NCI-H1417 treated with DMSO at 0.1 percent for 48 hours (cell line): ENCODE data around the gene FCRL6.

ENCODE experiments used
- DNase-seq: peaks from one replicate; lab custom pipeline; 2025; lab: John Stamatoyannopoulos, UW

Gene FCRL6

GRCh38 chr1:159862557-159862956 lies 60.4 kb downstream of the FCRL6 start, which contains the start of gene VSIG8:
Gene VSIG8, minus strand, starts transcription at chr1:159862657. Its CDS starts 136 bp downstream, at chr1:159862521.
- DNase-seq: no peak

GRCh38 chr1:159864262-159864661 lies 62.1 kb downstream of the FCRL6 start:
- no peak for DNase-seq
